Smooth muscle cell (in vitro differentiated cells): Measurements from ENCODE around the gene WASF3. TPM values are rescaled to one million over a fixed set of nuclear protein-coding genes. Genes with fewer than 3 reads are reported as not detected.

ENCODE experiments used
- DNase-seq: peaks from one replicate; lab custom pipeline; 2025; ENCODE audit not compliant: unreplicated experiment; lab: John Stamatoyannopoulos, UW
- H2AFZ ChIP-seq: fragments of 200-600 bp; sonication (generic); 2 replicates; pipeline ENCODE4 v1.6.0; 2016; ENCODE audit warnings: antibody characterized with exemption, low read depth, mild to moderate bottlenecking
- H3F3A ChIP-seq: fragments of 200-600 bp; sonication (generic); 2 replicates; pipeline ENCODE4 v1.6.0; 2017; ENCODE audit warnings: antibody characterized with exemption, low read depth
- H3K27ac ChIP-seq: fragments of 200-600 bp; sonication (generic); 2 replicates; pipeline ENCODE4 v1.5.1; 2016; ENCODE audit warnings: low read depth, mild to moderate bottlenecking
- H3K27me3 ChIP-seq: fragments of 200-600 bp; sonication (generic); 2 replicates; pipeline ENCODE4 v1.6.1; 2016; ENCODE audit warnings: low read depth, mild to moderate bottlenecking
- H3K36me3 ChIP-seq: fragments of 200-600 bp; sonication (generic); 2 replicates; pipeline ENCODE4 v1.5.1; 2016; ENCODE audit warnings: low read depth
- H3K4me1 ChIP-seq: fragments of 200-600 bp; sonication (generic); 2 replicates; pipeline ENCODE4 v1.5.1; 2016; ENCODE audit warnings: low read depth
- H3K4me2 ChIP-seq: fragments of 200-600 bp; sonication (generic); 2 replicates; pipeline ENCODE4 v1.6.0; 2016; ENCODE audit warnings: mild to moderate bottlenecking
- H3K4me3 ChIP-seq: fragments of 200-600 bp; sonication (generic); 2 replicates; pipeline ENCODE4 v1.5.1; 2016; ENCODE audit warnings: mild to moderate bottlenecking
- H3K79me2 ChIP-seq: fragments of 200-600 bp; sonication (generic); 2 replicates; pipeline ENCODE4 v1.6.0; 2016; ENCODE audit warnings: low read depth, mild to moderate bottlenecking
- H3K9ac ChIP-seq: fragments of 200-600 bp; sonication (generic); 2 replicates; pipeline ENCODE4 v1.6.0; 2016; ENCODE audit warnings: low read depth
- H3K9me3 ChIP-seq: fragments of 200-600 bp; sonication (generic); replicated peaks from 2 replicates; pipeline ENCODE4 v1.5.1; 2016; ENCODE audit warnings: low read depth
- H4K20me1 ChIP-seq: fragments of 200-600 bp; sonication (generic); 2 replicates; pipeline ENCODE4 v1.6.0; 2016; ENCODE audit warnings: low read depth
- WGBS: methylation state at CpG from one replicate; pipeline ENCODE4 v1.1.7; 2016; ENCODE audit warnings: low lambda C conversion rate; 5-methylcytosine and 5-hydroxymethylcytosine counted together
- polyA plus RNA-seq: library from polyadenylated mRNA; unstranded; fragments of >200 nt; fragmentation: Nextera tagmentation; extraction: Ambion mirVana; gene quantifications from 2 replicates; pipeline ENCODE4 v1.2.1, GENCODE V29; 2016
- total RNA-seq: library from RNA; depleted of rRNA; stranded (reverse); fragments of >200 nt; gene quantifications from 2 replicates; pipeline ENCODE4 v1.2.3, GENCODE V29; 2014
- TF ChIP-seq, protein P1 (sequence below): fragments of 200-600 bp; sonication (generic); IDR thresholded peaks from 2 replicates; pipeline ENCODE4 v1.5.1; 2017; ENCODE audit warnings: borderline replicate concordance, mild to moderate bottlenecking, antibody characterized with exemption; ENCODE audit not compliant: insufficient read depth, poor library complexity, severe bottlenecking

WASF3 gene
- total and polyA plus RNA-seq, 2 experiments from 2014 or later = 4.0 to 5.8 TPM

DNA sequence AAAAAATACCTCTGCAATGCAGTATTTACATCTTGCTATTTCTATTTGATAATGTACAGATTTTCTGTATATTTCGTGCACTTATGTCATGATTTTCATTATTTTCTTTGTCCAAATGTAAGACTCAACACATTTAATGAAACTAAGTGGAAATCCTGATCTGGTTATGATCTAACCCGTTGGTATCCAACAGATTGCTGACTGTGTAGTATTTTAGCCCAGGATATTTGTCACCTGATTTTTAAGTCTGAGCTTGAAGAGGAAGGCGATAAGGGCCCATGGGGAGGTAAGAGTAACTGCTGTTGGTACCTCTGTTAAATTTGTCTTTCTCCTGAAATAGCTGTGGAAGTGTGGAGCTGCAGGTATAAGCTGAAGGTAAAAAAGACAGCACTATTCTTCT is 45.3 kb downstream of the WASF3 start:
- no peak for DNase-seq
- H3F3A ChIP-seq = no peaks in the 10 kb centered on the region
- TF ChIP-seq, protein P1, sequence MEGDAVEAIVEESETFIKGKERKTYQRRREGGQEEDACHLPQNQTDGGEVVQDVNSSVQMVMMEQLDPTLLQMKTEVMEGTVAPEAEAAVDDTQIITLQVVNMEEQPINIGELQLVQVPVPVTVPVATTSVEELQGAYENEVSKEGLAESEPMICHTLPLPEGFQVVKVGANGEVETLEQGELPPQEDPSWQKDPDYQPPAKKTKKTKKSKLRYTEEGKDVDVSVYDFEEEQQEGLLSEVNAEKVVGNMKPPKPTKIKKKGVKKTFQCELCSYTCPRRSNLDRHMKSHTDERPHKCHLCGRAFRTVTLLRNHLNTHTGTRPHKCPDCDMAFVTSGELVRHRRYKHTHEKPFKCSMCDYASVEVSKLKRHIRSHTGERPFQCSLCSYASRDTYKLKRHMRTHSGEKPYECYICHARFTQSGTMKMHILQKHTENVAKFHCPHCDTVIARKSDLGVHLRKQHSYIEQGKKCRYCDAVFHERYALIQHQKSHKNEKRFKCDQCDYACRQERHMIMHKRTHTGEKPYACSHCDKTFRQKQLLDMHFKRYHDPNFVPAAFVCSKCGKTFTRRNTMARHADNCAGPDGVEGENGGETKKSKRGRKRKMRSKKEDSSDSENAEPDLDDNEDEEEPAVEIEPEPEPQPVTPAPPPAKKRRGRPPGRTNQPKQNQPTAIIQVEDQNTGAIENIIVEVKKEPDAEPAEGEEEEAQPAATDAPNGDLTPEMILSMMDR = no peak
- H2AFZ ChIP-seq = no peak overlapping the region
- no peak overlapping the region for H3K27ac ChIP-seq
- peaks cover 14% of the 10 kb centered on the region for H3K4me1 ChIP-seq
- H3K9me3 ChIP-seq = no peaks in the 10 kb centered on the region
- no peaks in the 10 kb centered on the region for H3K27me3 ChIP-seq
- no peak overlapping the region for H3K4me3 ChIP-seq
- H4K20me1 ChIP-seq = peaks cover 76% of the 10 kb centered on the region
- H3K79me2 ChIP-seq = peaks cover 8% of the 10 kb centered on the region
- no peak overlapping the region for H3K4me2 ChIP-seq
- WGBS = 89% methylated on average over 3 of the region's 3 CpGs
- no peak overlapping the region for H3K9ac ChIP-seq
- no peaks in the 10 kb centered on the region for H3K36me3 ChIP-seq

DNA sequence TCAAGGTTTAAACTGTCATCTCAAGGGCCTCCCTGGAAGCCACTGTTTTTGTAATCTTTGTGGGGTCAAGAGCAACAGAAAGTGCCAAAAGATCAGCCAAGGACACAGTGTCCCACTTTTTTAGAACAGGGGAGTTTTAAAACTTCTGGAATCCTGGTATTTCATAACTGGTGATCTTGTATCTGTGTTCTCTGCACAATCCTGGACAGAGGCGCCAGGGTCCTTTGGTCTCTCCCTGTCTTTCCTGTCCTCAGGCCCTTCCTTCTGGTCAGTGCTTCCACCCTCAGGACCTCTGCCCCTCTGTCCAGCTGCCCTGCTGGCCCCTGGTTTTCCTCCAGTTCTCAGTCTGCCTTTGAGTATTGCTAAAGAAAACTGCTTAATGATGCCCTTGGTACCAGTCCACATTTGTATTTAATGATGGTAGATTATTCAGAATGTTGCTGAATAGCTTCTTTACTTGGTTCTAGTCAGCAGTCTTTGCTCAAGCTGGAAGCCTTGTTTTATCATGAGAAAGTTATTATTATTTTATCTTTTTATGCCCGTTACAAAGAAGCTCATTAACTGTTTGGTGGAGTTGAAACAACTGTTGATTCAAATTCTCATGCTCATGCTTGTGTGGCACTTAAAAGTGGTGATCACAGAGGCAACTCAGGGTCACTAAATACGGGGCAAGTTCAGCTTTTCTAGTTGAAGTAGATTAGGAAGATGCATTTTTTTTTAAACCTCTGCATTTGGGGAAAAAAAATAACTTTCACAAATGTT is 47.5 kb downstream of the WASF3 start:
- WGBS = 82% methylated on average over 3 of the region's 3 CpGs
- H3K4me3 ChIP-seq = no peak overlapping the region
- H4K20me1 ChIP-seq = peaks cover 80% of the 10 kb centered on the region
- H3K9ac ChIP-seq = no peak overlapping the region
- H3F3A ChIP-seq = no peaks in the 10 kb centered on the region
- no peak overlapping the region for H3K27ac ChIP-seq
- no peak for DNase-seq
- TF ChIP-seq, protein P1 = no peak
- H2AFZ ChIP-seq = no peak overlapping the region
- no peak overlapping the region for H3K4me2 ChIP-seq
- H3K27me3 ChIP-seq = no peaks in the 10 kb centered on the region
- peaks cover 8% of the 10 kb centered on the region for H3K79me2 ChIP-seq
- peaks cover 12% of the 10 kb centered on the region for H3K4me1 ChIP-seq
- no peaks in the 10 kb centered on the region for H3K36me3 ChIP-seq
- no peaks in the 10 kb centered on the region for H3K9me3 ChIP-seq

DNA sequence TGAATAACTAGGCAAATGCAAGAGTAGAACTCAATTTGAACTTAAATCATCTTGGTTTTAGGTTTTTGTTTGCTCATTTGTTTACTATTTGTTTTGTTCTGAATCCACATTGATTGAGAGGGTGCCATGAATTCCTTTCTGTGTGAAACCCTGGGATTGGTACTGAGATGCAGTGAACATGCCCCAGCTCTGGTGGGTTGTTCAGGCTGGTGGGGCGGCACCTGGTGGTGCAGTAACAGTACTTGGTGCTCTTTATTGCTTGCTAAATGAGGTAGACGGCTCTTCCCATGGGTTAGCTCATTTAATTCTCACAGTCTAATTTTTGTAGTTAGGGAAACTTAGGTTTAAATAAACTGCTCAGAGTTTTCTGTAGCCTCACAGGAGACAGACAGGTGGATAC is 48.4 kb downstream of the WASF3 start:
- Histone ChIP-seq H3K4me2 (no peak overlapping the region), H3F3A (no peaks in the 10 kb centered on the region), H3K4me3 (no peak overlapping the region), H3K9ac (no peak overlapping the region), H3K79me2 (peaks cover 8% of the 10 kb centered on the region), H3K9me3 (no peaks in the 10 kb centered on the region), H3K4me1 (peaks cover 7% of the 10 kb centered on the region), H3K36me3 (no peaks in the 10 kb centered on the region), H3K27me3 (no peaks in the 10 kb centered on the region), H2AFZ (no peak overlapping the region), H4K20me1 (peaks cover 80% of the 10 kb centered on the region), H3K27ac (no peak overlapping the region)
- TF ChIP-seq, protein P1 = no peak
- no peak for DNase-seq
- 65% methylated on average over 2 of the region's 2 CpGs for WGBS

DNA sequence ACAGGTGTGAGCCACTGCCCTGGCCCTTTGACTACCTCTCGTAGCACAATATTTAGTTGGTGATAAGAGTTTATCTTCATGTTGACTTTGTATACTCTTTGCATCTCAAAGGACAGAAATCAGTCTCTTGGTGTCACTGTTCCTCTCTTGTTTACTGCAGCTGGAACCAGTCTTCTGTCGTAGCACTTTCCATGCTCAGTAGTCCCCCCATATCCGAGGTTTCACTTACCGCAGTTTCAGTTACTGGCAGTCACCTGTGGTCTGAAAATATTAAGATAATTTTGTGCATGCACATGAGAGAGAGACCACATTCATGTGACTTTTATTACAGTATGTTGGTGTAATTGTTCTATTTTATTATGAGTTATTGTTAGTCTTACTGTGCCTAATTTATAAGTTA is 49.1 kb downstream of the WASF3 start:
- Histone ChIP-seq H3K4me3 (no peak overlapping the region), H3K79me2 (peaks cover 8% of the 10 kb centered on the region), H4K20me1 (peaks cover 72% of the 10 kb centered on the region), H3F3A (no peaks in the 10 kb centered on the region), H2AFZ (no peak overlapping the region), H3K27ac (no peak overlapping the region), H3K9ac (no peak overlapping the region), H3K27me3 (no peaks in the 10 kb centered on the region), H3K4me1 (peaks cover 4% of the 10 kb centered on the region), H3K4me2 (no peak overlapping the region), H3K9me3 (no peaks in the 10 kb centered on the region), H3K36me3 (no peaks in the 10 kb centered on the region)
- TF ChIP-seq, protein P1 = no peak
- WGBS = 72% methylated on average over 4 of the region's 4 CpGs
- no peak for DNase-seq
